OCI-LY1 (cell line): Measurements from ENCODE around the gene ANKRD6.

Experiments
- H2AFZ ChIP-seq: fragments of 200-600 bp; sonication (generic), shearing (Covaris generic); 2 replicates; pipeline ENCODE4 v1.6.0; 2014; ENCODE audit warnings: antibody characterized with exemption, mild to moderate bottlenecking, low read length
- H3F3A ChIP-seq: fragments of 200-600 bp; sonication (generic), shearing (Covaris generic); 2 replicates; pipeline ENCODE4 v1.6.0; 2014; ENCODE audit warnings: mild to moderate bottlenecking, antibody characterized with exemption, low read length, moderate library complexity; ENCODE audit not compliant: insufficient read depth
- H3K27ac ChIP-seq: fragments of 200-600 bp; sonication (generic); 2 replicates; pipeline ENCODE4 v1.5.1; 2014; ENCODE audit warnings: low read length, mixed run types, mild to moderate bottlenecking, low read depth; ENCODE audit not compliant: poor library complexity, severe bottlenecking
- H3K27me3 ChIP-seq: fragments of 200-600 bp; sonication (generic); 2 replicates; pipeline ENCODE4 v1.6.0; 2014; ENCODE audit warnings: antibody characterized with exemption, mild to moderate bottlenecking, low read length, moderate library complexity; ENCODE audit not compliant: insufficient read depth
- H3K36me3 ChIP-seq: fragments of 200-600 bp; sonication (generic); 2 replicates; pipeline ENCODE4 v1.6.1; 2014; ENCODE audit warnings: mild to moderate bottlenecking, antibody characterized with exemption, low read length, moderate library complexity, mixed read lengths; ENCODE audit not compliant: insufficient read depth
- H3K4me1 ChIP-seq: fragments of 200-600 bp; sonication (generic); 2 replicates; pipeline ENCODE4 v1.5.1; 2014; ENCODE audit warnings: mild to moderate bottlenecking, low read length, moderate library complexity; ENCODE audit not compliant: insufficient read depth, severe bottlenecking
- H3K4me2 ChIP-seq: fragments of 200-600 bp; sonication (generic), shearing (Covaris generic); 2 replicates; pipeline ENCODE4 v1.6.1; 2014; ENCODE audit warnings: low read length
- H3K4me3 ChIP-seq: fragments of 200-600 bp; sonication (generic); 2 replicates; pipeline ENCODE4 v1.5.1; 2014; ENCODE audit warnings: low read length, low read depth, mild to moderate bottlenecking, mixed read lengths; ENCODE audit not compliant: poor library complexity, severe bottlenecking
- H3K79me2 ChIP-seq: fragments of 200-600 bp; shearing (Covaris generic); 2 replicates; pipeline ENCODE4 v1.6.1; 2016; ENCODE audit warnings: mixed run types, low read length, mixed read lengths; ENCODE audit not compliant: insufficient read depth
- H3K9ac ChIP-seq: fragments of 200-600 bp; sonication (generic), shearing (Covaris generic); 2 replicates; pipeline ENCODE4 v1.6.1; 2014; ENCODE audit warnings: mild to moderate bottlenecking, low read length, mixed read lengths
- H3K9me2 ChIP-seq: fragments of 200-600 bp; sonication (generic), shearing (Covaris generic); 2 replicates; pipeline ENCODE4 v1.6.1; 2014; ENCODE audit warnings: low read depth, mild to moderate bottlenecking, low read length, mixed read lengths
- H3K9me3 ChIP-seq: fragments of 200-600 bp; shearing (Covaris generic); 2 replicates; pipeline ENCODE4 v1.6.1; 2014; ENCODE audit warnings: low read length, mixed read lengths
- H4K20me1 ChIP-seq: fragments of 200-600 bp; sonication (generic), shearing (Covaris generic); 2 replicates; pipeline ENCODE4 v1.6.0; 2016; ENCODE audit warnings: mild to moderate bottlenecking, low read length; ENCODE audit not compliant: insufficient read depth
- CTCF ChIP-seq: fragments of 200-600 bp; sonication (generic), shearing (Covaris generic); IDR thresholded peaks from 2 replicates; pipeline ENCODE4 v1.5.1; 2017; ENCODE audit warnings: mild to moderate bottlenecking, antibody characterized with exemption, low read length, moderate library complexity, mixed read lengths
- EZH2 ChIP-seq: fragments of 200-600 bp; sonication (generic), shearing (Covaris generic); IDR thresholded peaks from 2 replicates; pipeline ENCODE4 v1.8.0; 2017; ENCODE audit warnings: borderline replicate concordance, mixed run types, mild to moderate bottlenecking, antibody characterized with exemption, low read length, moderate library complexity, mixed read lengths

Gene ANKRD6

DNA sequence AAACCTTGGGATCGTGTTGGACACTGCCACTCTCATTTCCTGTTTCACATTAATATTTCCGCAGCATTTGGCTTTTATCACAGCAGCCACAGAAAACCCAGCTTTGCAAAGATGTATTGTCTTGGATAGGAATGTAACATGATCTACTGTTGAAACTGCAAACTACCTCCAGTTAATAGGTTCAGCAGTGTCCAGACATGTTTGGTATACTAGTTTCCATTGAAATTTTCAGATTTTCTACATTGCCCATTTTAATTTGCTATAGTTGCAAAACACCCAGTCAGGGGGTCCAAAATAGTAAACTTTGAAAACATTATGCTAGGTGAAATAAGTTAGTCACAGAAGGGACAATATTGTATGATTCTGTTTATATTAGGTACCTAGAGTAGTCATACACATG is 3.3 kb downstream of the ANKRD6 start:
- Histone ChIP-seq H3K4me2 (no peak overlapping the region), H3K9ac (no peak overlapping the region), H3K27ac (no peak overlapping the region), H3K4me3 (no peak overlapping the region), H3K36me3 (no peaks in the 10 kb centered on the region), H4K20me1 (no peaks in the 10 kb centered on the region), H3K4me1 (peaks cover 14% of the 10 kb centered on the region), H3K9me3 (no peaks in the 10 kb centered on the region), H2AFZ (no peak overlapping the region), H3K79me2 (no peaks in the 10 kb centered on the region), H3K9me2 (no peaks in the 10 kb centered on the region), H3K27me3 (no peaks in the 10 kb centered on the region; the same call in 1 of the 2 replicates), H3F3A (no peaks in the 10 kb centered on the region)
- TF ChIP-seq CTCF, result no peak
- no peak for TF ChIP-seq EZH2

DNA sequence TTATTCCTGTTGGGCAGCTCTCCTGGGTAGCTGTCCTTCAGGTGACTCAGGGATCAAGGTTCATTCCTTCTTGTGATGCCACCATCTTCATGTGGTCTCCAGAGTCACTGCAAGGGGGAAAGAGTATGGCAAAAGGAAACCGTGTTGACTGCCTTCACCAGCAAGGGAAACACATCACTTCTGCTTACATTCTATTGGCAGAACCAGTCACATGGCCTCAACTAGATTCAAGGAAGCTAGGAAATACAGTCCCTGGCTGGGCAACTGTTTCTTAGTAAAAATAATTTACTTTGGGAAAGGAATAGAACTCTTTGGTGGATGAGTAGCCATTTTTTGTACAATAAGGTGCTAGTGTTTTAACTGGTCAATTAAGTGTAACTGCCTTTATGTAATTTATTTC is 5.3 kb downstream of the ANKRD6 start:
- Histone ChIP-seq H3K4me1 (peaks cover 9% of the 10 kb centered on the region), H3K36me3 (no peaks in the 10 kb centered on the region), H3K4me3 (no peak overlapping the region), H3K9me3 (no peaks in the 10 kb centered on the region), H3F3A (no peaks in the 10 kb centered on the region), H3K27me3 (no peaks in the 10 kb centered on the region; the same call in 1 of the 2 replicates), H3K79me2 (no peaks in the 10 kb centered on the region), H3K9me2 (no peaks in the 10 kb centered on the region), H3K27ac (no peak overlapping the region), H3K9ac (no peak overlapping the region), H4K20me1 (no peaks in the 10 kb centered on the region), H3K4me2 (no peak overlapping the region), H2AFZ (no peak overlapping the region)
- no peak for TF ChIP-seq CTCF
- no peak for TF ChIP-seq EZH2

DNA sequence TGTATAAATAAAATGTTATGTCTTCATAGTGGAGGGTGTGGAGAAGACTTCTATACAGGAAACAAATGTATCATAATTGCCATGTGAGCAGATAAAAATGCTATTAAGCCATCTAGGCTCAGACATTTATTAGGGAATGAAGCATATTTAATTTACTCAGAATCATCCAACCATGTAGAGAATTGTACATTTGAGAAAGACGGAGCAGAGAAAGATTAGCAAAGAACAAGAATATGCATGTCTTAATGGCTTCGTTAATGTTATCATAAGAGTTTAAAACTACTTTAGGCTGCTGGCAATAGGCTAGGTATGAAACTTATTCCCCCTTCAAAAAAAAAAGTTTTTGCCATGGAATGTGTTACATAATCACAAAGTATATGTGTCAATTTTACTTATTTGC is 6.1 kb downstream of the ANKRD6 start:
- Histone ChIP-seq H3K79me2 (no peaks in the 10 kb centered on the region), H2AFZ (no peak overlapping the region), H3K27ac (no peak overlapping the region), H3K9me3 (no peaks in the 10 kb centered on the region), H3K4me2 (no peak overlapping the region), H3K9me2 (no peaks in the 10 kb centered on the region), H3K4me3 (no peak overlapping the region), H3F3A (no peaks in the 10 kb centered on the region), H3K4me1 (peaks cover 1% of the 10 kb centered on the region), H3K9ac (no peak overlapping the region), H3K36me3 (no peaks in the 10 kb centered on the region), H3K27me3 (no peaks in the 10 kb centered on the region; the same call in 1 of the 2 replicates), H4K20me1 (no peaks in the 10 kb centered on the region)
- TF ChIP-seq CTCF, result no peak
- TF ChIP-seq EZH2, result no peak
